ENCODE measurements around the gene B4GALT3. TPM values are rescaled to one million over a fixed set of nuclear protein-coding genes. Genes with fewer than 3 reads are reported as not detected.

B4GALT3 gene
- total RNA-seq, 1 donor, result 11.4 TPM

DNA sequence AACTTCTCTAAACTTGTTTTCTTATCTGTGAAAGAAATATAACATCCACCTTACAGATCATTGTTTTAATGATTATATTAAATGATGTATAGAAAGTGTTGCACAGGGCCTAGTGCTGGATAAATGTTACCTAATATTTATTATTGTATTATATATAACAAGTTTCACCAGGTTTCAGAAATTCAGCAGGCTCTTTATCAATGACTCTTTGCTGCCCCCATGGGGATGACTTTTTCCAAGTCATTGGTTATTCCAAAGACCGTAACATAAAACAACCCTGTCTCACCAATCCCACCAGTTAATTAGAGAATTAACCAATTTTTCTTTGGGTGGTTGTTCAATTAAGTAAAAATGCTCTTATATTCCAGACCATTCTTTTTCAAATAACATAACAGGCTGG lies 37.5 kb downstream of the B4GALT3 start:
- H3K4me3 ChIP-seq (ENCODE audit: low read depth, low read length), result no peak overlapping the region
- DNase-seq (ENCODE audit: low read depth), result peak; percentile 76
- TF ChIP-seq CTCF (IDR thresholded peaks at IDR 0.05; ENCODE audit: insufficient read depth, low read length), result peak; percentile 58

GRCh38 chr1:161138431-161138830 lies 38.9 kb downstream of the B4GALT3 start:
- no peak for TF ChIP-seq CTCF (IDR thresholded peaks at IDR 0.05; ENCODE audit: insufficient read depth, low read length)
- H3K4me3 ChIP-seq (ENCODE audit: low read depth, low read length), result no peak overlapping the region
- no peak for DNase-seq (ENCODE audit: low read depth)

DNA sequence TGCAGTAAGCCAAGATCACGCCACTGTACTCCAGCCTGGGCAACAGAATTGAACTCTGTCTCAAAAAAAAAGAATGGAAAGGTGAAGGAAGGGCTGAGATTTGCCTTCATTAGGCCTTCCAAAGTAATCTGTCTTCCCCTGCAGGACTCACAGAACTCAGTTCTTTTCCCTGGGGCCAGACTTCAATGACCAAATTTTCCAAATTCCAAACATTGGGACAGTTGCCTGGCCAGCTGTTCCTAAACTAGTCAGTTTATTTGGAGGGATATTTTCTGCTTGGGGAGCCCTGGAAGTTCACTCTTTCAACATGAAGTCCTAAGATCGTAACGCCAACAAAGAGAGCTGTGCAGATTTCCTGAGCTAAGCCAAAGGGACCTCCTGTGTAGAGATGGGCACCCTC lies 39.4 kb downstream of the B4GALT3 start:
- H3K4me3 ChIP-seq (ENCODE audit: low read depth, low read length), result no peak overlapping the region
- TF ChIP-seq CTCF (IDR thresholded peaks at IDR 0.05; ENCODE audit: insufficient read depth, low read length), result no peak
- no peak for DNase-seq (ENCODE audit: low read depth)

- DNase-seq (ENCODE audit: low read depth), result no peak
- H3K4me3 ChIP-seq (ENCODE audit: low read depth, low read length), result peak overlapping the region; percentile 99
- TF ChIP-seq CTCF (IDR thresholded peaks at IDR 0.05; ENCODE audit: insufficient read depth, low read length), result no peak
These were observed 44.0 kb downstream of the B4GALT3 start for GRCh38 chr1:161133220-161133740.

- peak within 1 kb of the TSS; percentile 99 for H3K4me3 ChIP-seq (ENCODE audit: low read depth, low read length)
- DNase-seq (ENCODE audit: low read depth), result peak; percentile 95
- TF ChIP-seq CTCF (IDR thresholded peaks at IDR 0.05; ENCODE audit: insufficient read depth, low read length), result no peak
These were observed 44.7 kb downstream of the B4GALT3 start, which contains the start of gene DEDD for GRCh38 chr1:161132410-161133219. TSS of gene DEDD (minus strand) at chr1:161132667. CDS start at chr1:161124462, 8,205 bp downstream.

GRCh38 chr1:161131523-161132409 lies 45.5 kb downstream of the B4GALT3 start:
- no peak for TF ChIP-seq CTCF (IDR thresholded peaks at IDR 0.05; ENCODE audit: insufficient read depth, low read length)
- H3K4me3 ChIP-seq (ENCODE audit: low read depth, low read length), result peak overlapping the region; percentile 99
- peak; percentile 56 for DNase-seq (ENCODE audit: low read depth)
